ENCODE results near the gene PNPLA7.

PNPLA7 gene

DNA sequence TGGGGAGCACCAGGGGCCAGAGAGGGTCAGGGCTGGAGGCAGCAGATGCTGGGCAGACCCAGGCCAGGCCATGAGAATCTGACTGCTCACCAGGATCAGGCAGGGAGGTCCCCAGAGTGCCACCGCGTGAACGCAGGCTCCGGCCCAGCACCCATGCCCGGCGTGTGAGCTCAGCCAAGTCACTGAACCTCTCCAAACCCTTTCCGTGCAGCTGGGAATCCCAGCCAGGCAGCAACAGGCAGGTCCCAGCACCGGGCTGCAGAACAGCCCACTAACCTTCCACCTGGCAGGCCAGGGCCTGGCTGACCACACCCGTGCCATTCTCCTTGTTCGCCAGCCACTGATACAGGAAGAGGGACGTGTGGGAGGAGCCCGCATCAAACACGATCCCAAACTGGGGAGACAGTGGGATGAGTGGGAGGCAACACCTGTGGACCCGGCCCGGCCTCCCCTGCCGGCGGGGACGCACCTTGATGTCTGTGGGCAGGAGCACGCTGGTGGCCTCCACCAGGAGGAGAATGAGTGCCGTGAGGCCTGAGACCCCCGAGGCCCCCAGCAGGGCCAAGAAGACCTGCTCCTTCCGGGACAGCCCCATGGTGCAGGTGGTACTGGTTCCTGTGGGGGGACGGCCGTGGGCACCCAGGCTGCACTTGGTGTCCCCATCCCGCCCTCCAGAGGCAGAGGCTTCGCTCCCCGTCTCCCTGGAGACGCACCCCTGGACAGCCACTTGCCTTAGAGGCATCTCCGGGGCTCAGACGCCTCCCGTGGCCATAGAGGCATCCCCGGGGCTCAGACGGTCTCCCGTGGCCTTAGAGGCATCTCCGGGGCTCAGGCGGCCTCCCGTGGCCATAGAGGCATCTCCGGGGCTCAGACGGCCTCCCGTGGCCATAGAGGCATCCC, 112.3 kb downstream of the PNPLA7 start:
- DNase-seq (no peak), ATAC-seq (replicated peaks) (no peak)
- Mint-ChIP-seq H3K4me1 (ENCODE audit: low read depth in 2 of 2) (peaks cover 2 to 4% of the 10 kb centered on the region in 2 donors), H3K27ac (no peak overlapping the region), H3K9me3 (no peaks in the 10 kb centered on the region), H3K27me3 (peaks cover 7 to 16% of the 10 kb centered on the region in 2 donors), H3K4me3 (no peak overlapping the region), H3K36me3 (ENCODE audit: insufficient read depth) (no peaks in the 10 kb centered on the region)

DNA sequence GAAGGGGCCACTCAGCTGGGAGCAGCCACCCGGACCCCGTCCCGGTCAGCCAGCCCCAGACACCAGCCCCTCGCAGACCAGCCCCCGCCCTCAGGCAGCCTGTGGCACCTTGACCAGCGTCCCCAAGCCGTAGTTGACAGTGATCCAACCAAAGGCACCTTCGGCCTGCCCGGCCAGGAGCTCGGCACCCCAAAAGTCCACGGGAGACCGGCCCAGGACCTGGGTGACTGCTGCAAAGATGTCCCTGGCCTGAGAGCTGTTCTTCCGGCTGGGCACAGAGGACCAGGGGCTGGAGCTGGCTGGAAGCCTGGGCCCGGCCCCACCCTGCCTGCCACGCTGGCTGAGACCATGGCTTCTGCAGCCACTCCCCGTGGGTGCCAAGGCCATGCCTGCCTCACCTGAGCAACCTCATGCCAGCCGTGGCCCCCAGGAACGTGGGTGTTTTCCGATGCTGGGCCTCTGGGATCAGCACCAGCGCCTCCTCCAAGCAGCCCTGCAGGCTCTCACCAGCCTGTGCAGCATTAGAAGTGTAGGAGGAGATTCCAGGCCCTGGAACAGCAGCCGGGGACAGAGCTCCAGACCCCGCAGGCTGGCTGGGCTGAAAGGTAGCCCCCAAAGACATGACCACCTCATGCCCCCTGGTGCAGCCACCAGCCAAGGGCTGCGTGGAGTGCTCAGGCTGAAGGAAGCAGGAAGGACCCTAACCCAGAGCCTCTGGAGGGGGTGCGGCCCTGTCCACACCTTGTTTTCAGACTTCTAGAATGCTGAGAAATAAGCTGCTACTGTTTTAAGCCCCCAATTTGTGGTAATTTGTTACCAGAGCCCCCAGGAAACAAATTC, 113.2 kb downstream of the PNPLA7 start:
- H3K27ac Mint-ChIP-seq, result no peak overlapping the region
- DNase-seq, result no peak
- H3K4me1 Mint-ChIP-seq (ENCODE audit: low read depth in 2 of 2), result peaks cover 1 to 3% of the 10 kb centered on the region in 2 donors
- H3K27me3 Mint-ChIP-seq, result peaks cover 4 to 12% of the 10 kb centered on the region in 2 donors
- ATAC-seq (replicated peaks), result no peak
- no peaks in the 10 kb centered on the region for H3K36me3 Mint-ChIP-seq (ENCODE audit: insufficient read depth)
- no peak overlapping the region for H3K4me3 Mint-ChIP-seq
- no peaks in the 10 kb centered on the region for H3K9me3 Mint-ChIP-seq

DNA sequence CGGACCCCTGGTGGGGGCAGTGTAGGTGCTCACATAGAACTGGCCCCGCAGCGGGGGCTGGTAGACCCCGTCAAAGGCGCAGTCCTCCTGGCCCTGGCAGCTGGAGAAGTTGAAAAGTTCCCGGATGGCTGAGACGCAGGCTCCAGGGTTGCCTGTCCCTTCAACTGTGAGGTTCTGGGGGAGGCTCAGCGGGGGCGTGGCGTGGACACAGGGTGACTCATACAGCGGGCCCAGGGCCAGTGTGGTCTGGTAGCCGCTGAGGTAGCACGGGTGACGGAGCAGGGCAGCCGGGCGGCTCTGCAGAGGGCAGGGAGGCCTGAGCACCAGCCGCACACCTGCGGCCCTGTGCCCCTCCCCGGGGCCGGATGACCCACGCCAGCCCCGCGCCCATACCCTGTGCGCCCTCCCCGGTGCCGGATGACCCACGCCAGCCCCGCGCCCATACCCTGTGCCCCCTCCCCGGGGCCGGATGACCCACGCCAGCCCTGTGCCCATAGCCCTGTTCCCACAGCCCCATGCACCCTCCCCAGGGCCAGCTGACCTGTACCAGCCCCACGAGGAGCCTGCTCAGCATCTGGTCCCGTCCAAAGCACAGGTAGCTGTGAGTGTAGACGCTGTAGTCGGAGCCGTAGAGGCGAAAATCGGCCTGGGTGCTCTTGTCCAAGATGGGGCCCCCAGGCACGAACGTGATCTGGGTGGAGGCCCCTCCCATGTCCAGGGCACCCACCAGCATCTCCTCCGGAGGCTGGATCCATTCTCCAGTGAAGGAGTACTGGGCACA, 114.0 kb downstream of the PNPLA7 start:
- no peak for DNase-seq
- no peaks in the 10 kb centered on the region for H3K4me1 Mint-ChIP-seq (ENCODE audit: low read depth in 2 of 2)
- no peaks in the 10 kb centered on the region for H3K36me3 Mint-ChIP-seq (ENCODE audit: insufficient read depth)
- H3K4me3 Mint-ChIP-seq, result no peak overlapping the region
- peaks cover 0 to 7% of the 10 kb centered on the region in 2 donors for H3K27me3 Mint-ChIP-seq
- no peak for ATAC-seq (replicated peaks)
- no peaks in the 10 kb centered on the region for H3K9me3 Mint-ChIP-seq
- H3K27ac Mint-ChIP-seq, result no peak overlapping the region

GRCh38 chr9:137435381-137435891, 114.8 kb downstream of the PNPLA7 start:
- Mint-ChIP-seq H3K27ac (no peak overlapping the region), H3K9me3 (no peaks in the 10 kb centered on the region), H3K4me3 (no peak overlapping the region), H3K36me3 (ENCODE audit: insufficient read depth) (no peaks in the 10 kb centered on the region), H3K4me1 (ENCODE audit: low read depth in 2 of 2) (no peaks in the 10 kb centered on the region), H3K27me3 (peaks cover 0 to 7% of the 10 kb centered on the region in 2 donors)
- DNase-seq, result no peak
- ATAC-seq (replicated peaks), result no peak

GRCh38 chr9:137434498-137435380, 115.5 kb downstream of the PNPLA7 start:
- DNase-seq (no peak), ATAC-seq (replicated peaks) (no peak)
- H3K27me3 Mint-ChIP-seq, result peaks cover 0 to 7% of the 10 kb centered on the region in 2 donors
- no peaks in the 10 kb centered on the region for H3K4me1 Mint-ChIP-seq (ENCODE audit: low read depth in 2 of 2)
- H3K9me3 Mint-ChIP-seq, result no peaks in the 10 kb centered on the region
- no peak overlapping the region for H3K4me3 Mint-ChIP-seq
- no peak overlapping the region for H3K27ac Mint-ChIP-seq
- no peaks in the 10 kb centered on the region for H3K36me3 Mint-ChIP-seq (ENCODE audit: insufficient read depth)

DNA sequence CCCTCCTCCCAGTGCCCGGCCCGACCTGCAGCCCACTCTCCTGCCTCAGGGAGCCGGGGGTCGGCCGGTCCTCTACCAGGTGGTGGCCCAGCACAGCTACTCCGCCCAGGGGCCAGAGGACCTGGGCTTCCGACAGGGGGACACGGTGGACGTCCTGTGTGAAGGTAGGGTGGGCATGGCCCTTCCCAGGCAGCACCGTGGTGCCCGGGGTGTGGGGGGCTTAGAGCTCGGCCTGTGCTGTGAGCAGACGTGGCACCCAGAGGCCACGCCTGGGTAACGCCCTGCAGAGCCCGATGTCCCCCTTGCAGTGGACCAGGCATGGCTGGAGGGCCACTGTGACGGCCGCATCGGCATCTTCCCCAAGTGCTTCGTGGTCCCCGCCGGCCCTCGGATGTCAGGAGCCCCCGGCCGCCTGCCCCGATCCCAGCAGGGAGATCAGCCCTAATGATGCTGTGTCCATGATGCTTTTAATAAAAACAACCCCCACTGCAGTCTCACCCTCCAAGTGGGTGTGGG, 116.2 kb downstream of the PNPLA7 start:
- DNase-seq, result no peak
- Mint-ChIP-seq H3K4me1 (ENCODE audit: low read depth in 2 of 2) (no peaks in the 10 kb centered on the region), H3K4me3 (no peak overlapping the region)

GRCh38 chr9:137433349-137433915, 116.8 kb downstream of the PNPLA7 start:
- Mint-ChIP-seq H3K4me3 (no peak overlapping the region), H3K27me3 (no peaks in the 10 kb centered on the region), H3K27ac (no peak overlapping the region), H3K36me3 (ENCODE audit: insufficient read depth) (no peaks in the 10 kb centered on the region), H3K4me1 (ENCODE audit: low read depth in 2 of 2) (no peaks in the 10 kb centered on the region), H3K9me3 (no peaks in the 10 kb centered on the region)
- ATAC-seq (replicated peaks), result no peak
- DNase-seq, result no peak

More for the DNA sequence above, 116.2 kb downstream of the PNPLA7 start:
- Mint-ChIP-seq H3K9me3 (no peaks in the 10 kb centered on the region), H3K27me3 (no peaks in the 10 kb centered on the region), H3K27ac (no peak overlapping the region), H3K36me3 (ENCODE audit: insufficient read depth) (no peaks in the 10 kb centered on the region)
- no peak for ATAC-seq (replicated peaks)

DNA sequence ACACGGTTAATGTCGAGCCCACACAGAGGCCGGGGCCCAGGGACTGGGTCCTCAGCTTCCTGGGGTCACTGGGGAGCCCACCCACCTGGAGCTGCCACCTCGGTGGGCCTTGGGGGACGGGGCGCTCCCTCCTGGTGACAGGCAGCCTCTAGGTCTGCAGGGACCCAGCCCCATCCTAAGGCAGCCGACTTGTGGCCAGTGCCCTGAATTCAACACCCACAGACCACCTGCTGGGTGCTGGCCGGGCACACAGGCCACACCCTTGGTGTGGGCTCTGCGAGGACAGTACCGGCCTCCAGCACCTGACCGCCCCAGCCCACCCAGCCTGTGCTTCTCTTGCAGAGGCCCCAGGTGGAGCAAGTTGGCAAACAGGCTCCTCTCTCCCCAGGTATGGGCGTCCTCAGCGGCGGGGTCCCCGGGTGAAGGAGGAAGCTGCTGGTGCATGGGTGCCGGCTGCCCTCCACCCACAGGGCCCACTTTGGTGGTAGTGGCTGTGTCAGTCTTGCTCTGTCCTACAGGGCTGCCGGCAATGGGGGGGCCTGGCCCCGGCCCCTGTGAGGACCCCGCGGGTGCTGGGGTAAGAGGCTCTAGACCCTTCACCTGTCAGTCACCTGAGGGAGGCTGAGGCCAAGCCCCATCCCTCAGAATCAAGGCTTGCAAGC, 117.4 kb downstream of the PNPLA7 start:
- Mint-ChIP-seq H3K9me3 (no peaks in the 10 kb centered on the region), H3K36me3 (ENCODE audit: insufficient read depth) (no peaks in the 10 kb centered on the region), H3K27ac (no peak overlapping the region), H3K4me3 (no peak overlapping the region), H3K27me3 (no peaks in the 10 kb centered on the region), H3K4me1 (ENCODE audit: low read depth in 2 of 2) (no peaks in the 10 kb centered on the region)
- no peak for DNase-seq
- no peak for ATAC-seq (replicated peaks)

GRCh38 chr9:137431416-137431931, 118.7 kb downstream of the PNPLA7 start:
- Mint-ChIP-seq H3K36me3 (ENCODE audit: insufficient read depth) (no peaks in the 10 kb centered on the region), H3K9me3 (no peaks in the 10 kb centered on the region), H3K27ac (no peak overlapping the region), H3K4me3 (no peak overlapping the region), H3K27me3 (no peaks in the 10 kb centered on the region), H3K4me1 (ENCODE audit: low read depth in 2 of 2) (no peaks in the 10 kb centered on the region)
- no peak for DNase-seq
- no peak for ATAC-seq (replicated peaks)

DNA sequence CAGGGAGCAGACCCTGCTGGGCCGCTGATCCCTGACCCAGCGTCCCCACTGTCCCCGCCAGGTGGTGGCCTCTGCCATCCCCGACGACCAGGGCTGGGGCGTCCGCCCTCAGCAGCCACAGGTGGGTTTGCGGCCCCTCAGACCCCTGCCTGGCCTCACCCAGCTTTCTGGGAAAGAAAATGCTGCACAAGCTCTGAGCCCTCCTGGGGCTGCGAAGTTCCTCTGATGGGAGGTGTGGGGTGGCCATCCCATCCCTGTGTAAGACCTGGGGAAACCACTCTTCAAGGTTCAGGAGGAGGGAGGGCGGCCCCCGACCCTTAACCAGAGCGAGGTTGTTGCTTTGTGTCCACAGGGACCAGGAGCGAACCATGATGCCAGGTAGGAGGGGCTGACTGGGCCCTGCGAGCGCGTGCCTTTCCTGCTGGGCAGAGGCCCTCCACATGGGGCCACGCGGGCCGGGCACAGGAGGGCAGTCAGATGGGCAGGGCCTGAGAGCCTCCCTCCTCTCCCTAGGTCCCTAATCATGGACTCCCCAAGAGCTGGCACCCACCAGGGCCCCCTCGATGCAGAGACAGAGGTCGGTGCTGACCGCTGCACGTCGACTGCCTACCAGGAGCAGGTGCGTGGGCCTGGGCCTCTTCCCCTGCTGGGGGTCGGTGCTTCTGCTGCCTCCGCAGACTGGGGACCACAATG, 119.3 kb downstream of the PNPLA7 start:
- Mint-ChIP-seq H3K27me3 (no peaks in the 10 kb centered on the region), H3K36me3 (ENCODE audit: insufficient read depth) (no peaks in the 10 kb centered on the region), H3K9me3 (no peaks in the 10 kb centered on the region), H3K27ac (no peak overlapping the region), H3K4me3 (no peak overlapping the region), H3K4me1 (ENCODE audit: low read depth in 2 of 2) (no peaks in the 10 kb centered on the region)
- DNase-seq (no peak), ATAC-seq (replicated peaks) (no peak)
